HEK293 (cell line): ENCODE data around the gene ARG2.

Source experiments
- EGR2 ChIP-seq: fragments of 450-650 bp; formaldehyde crosslinking; IDR thresholded peaks from 2 replicates; pipeline ENCODE4 v1.5.1; 2016; ENCODE audit warnings: low read depth, missing biosample characterization, missing genetic modification characterization
- REPIN1 ChIP-seq: fragments of 450-650 bp; formaldehyde crosslinking; IDR thresholded peaks from 2 replicates; pipeline ENCODE4 v1.5.1; 2017; ENCODE audit warnings: missing biosample characterization, missing genetic modification characterization, low read depth
- SP2 ChIP-seq: fragments of 450-650 bp; formaldehyde crosslinking; IDR thresholded peaks from 2 replicates; pipeline ENCODE4 v1.5.1; 2016; ENCODE audit warnings: missing biosample characterization, missing genetic modification characterization
- ZBTB17 ChIP-seq: fragments of 450-650 bp; formaldehyde crosslinking; IDR thresholded peaks from 2 replicates; pipeline ENCODE4 v1.5.1; 2016; ENCODE audit warnings: missing biosample characterization, missing genetic modification characterization
- ZBTB20 ChIP-seq: fragments of 450-650 bp; formaldehyde crosslinking; IDR thresholded peaks from 2 replicates; pipeline ENCODE4 v1.5.1; 2016; ENCODE audit warnings: missing biosample characterization, missing genetic modification characterization
- ZFP37 ChIP-seq: fragments of 450-650 bp; formaldehyde crosslinking; IDR thresholded peaks from 2 replicates; pipeline ENCODE4 v1.5.1; 2016; ENCODE audit warnings: missing biosample characterization, missing genetic modification characterization
- ZIC2 ChIP-seq: fragments of 450-650 bp; formaldehyde crosslinking; IDR thresholded peaks from 2 replicates; pipeline ENCODE4 v1.5.1; 2016; ENCODE audit warnings: missing biosample characterization, missing genetic modification characterization
- ZNF221 ChIP-seq: fragments of 450-650 bp; formaldehyde crosslinking; IDR thresholded peaks from 2 replicates; pipeline ENCODE4 v1.5.1; 2017; ENCODE audit warnings: missing biosample characterization, missing genetic modification characterization, borderline replicate concordance
- ZNF223 ChIP-seq: fragments of 450-650 bp; formaldehyde crosslinking; IDR thresholded peaks from 2 replicates; pipeline ENCODE4 v1.5.1; 2016; ENCODE audit warnings: missing biosample characterization, missing genetic modification characterization
- ZNF274 ChIP-seq, 2 experiments: fragments of 200-500 bp in 1 of 2; fragments of 450-650 bp in 1 of 2; sonication (Bioruptor generic) in 1 of 2; formaldehyde crosslinking in 1 of 2; IDR thresholded peaks; 2 replicates each; pipeline versions ENCODE4 v1.5.1 to v1.6.1; 2014 to 2016; ENCODE audit warnings: borderline replicate concordance in 1 of 2, inconsistent platforms in 1 of 2, low read length in 1 of 2, missing biosample characterization in 1 of 2, missing genetic modification characterization in 1 of 2
- ZNF324 ChIP-seq: fragments of 450-650 bp; formaldehyde crosslinking; IDR thresholded peaks from 2 replicates; pipeline ENCODE4 v1.5.1; 2016; ENCODE audit warnings: missing biosample characterization, missing genetic modification characterization
- ZNF341 ChIP-seq: fragments of 450-650 bp; formaldehyde crosslinking; IDR thresholded peaks from 2 replicates; pipeline ENCODE4; 2016; ENCODE audit warnings: low read depth, missing biosample characterization, missing genetic modification characterization
- ZNF350 ChIP-seq: fragments of 450-650 bp; formaldehyde crosslinking; IDR thresholded peaks from 2 replicates; pipeline ENCODE4 v1.5.0; 2017; ENCODE audit warnings: missing biosample characterization, mild to moderate bottlenecking, missing genetic modification characterization
- ZNF433 ChIP-seq: fragments of 450-650 bp; formaldehyde crosslinking; IDR thresholded peaks from 2 replicates; pipeline ENCODE4 v1.5.1; 2016; ENCODE audit warnings: missing biosample characterization, missing genetic modification characterization, low read depth
- ZNF501 ChIP-seq: fragments of 450-650 bp; formaldehyde crosslinking; IDR thresholded peaks from 2 replicates; pipeline ENCODE4 v1.5.1; 2016; ENCODE audit warnings: missing biosample characterization, missing genetic modification characterization
- ZNF530 ChIP-seq: fragments of 450-650 bp; formaldehyde crosslinking; IDR thresholded peaks from 2 replicates; pipeline ENCODE4 v1.5.1; 2016; ENCODE audit warnings: low read depth, missing biosample characterization, missing genetic modification characterization
- ZNF548 ChIP-seq: fragments of 450-650 bp; formaldehyde crosslinking; IDR thresholded peaks from 2 replicates; pipeline ENCODE4 v1.5.1; 2016; ENCODE audit warnings: missing biosample characterization, missing genetic modification characterization
- ZNF555 ChIP-seq: fragments of 450-650 bp; formaldehyde crosslinking; conservative IDR thresholded peaks from 2 replicates; pipeline ENCODE4 v1.5.1; 2017; ENCODE audit warnings: missing biosample characterization, mild to moderate bottlenecking, missing genetic modification characterization, inconsistent platforms
- ZNF621 ChIP-seq: fragments of 450-650 bp; formaldehyde crosslinking; IDR thresholded peaks from 2 replicates; pipeline ENCODE4 v1.5.1; 2017; ENCODE audit warnings: missing biosample characterization, missing genetic modification characterization
- ZNF626 ChIP-seq: fragments of 450-650 bp; sonication (Bioruptor Pico); formaldehyde crosslinking; IDR thresholded peaks from 2 replicates; pipeline ENCODE4 v1.5.1; 2018; ENCODE audit warnings: missing biosample characterization, missing genetic modification characterization, inconsistent platforms
- ZNF654 ChIP-seq: fragments of 450-650 bp; formaldehyde crosslinking; IDR thresholded peaks from 2 replicates; pipeline ENCODE4 v1.5.1; 2016; ENCODE audit warnings: low read depth, missing biosample characterization, missing genetic modification characterization
- ZNF76 ChIP-seq: fragments of 450-650 bp; formaldehyde crosslinking; IDR thresholded peaks from 2 replicates; pipeline ENCODE4; 2016; ENCODE audit warnings: low read depth, missing biosample characterization, missing genetic modification characterization, borderline replicate concordance
- ZNF785 ChIP-seq: fragments of 450-650 bp; formaldehyde crosslinking; IDR thresholded peaks from 2 replicates; pipeline ENCODE4 v1.5.1; 2016; ENCODE audit warnings: missing biosample characterization, missing genetic modification characterization
- TF ChIP-seq, protein P1 (sequence below): fragments of 450-650 bp; formaldehyde crosslinking; IDR thresholded peaks from 2 replicates; pipeline ENCODE4 v1.5.1; 2016; ENCODE audit warnings: missing biosample characterization, missing genetic modification characterization
- TF ChIP-seq, protein P2 (sequence below): fragments of 450-650 bp; formaldehyde crosslinking; IDR thresholded peaks from 2 replicates; pipeline ENCODE4 v1.5.1; 2016; ENCODE audit warnings: missing biosample characterization, missing genetic modification characterization
- TF ChIP-seq, protein P3 (sequence below): fragments of 450-650 bp; formaldehyde crosslinking; IDR thresholded peaks from 2 replicates; pipeline ENCODE4 v1.5.1; 2016; ENCODE audit warnings: missing biosample characterization, missing genetic modification characterization
- TF ChIP-seq, protein P4 (sequence below): fragments of 450-650 bp; formaldehyde crosslinking; IDR thresholded peaks from 2 replicates; pipeline ENCODE4 v1.5.1; 2016; ENCODE audit warnings: missing biosample characterization, missing genetic modification characterization

ARG2 gene

DNA sequence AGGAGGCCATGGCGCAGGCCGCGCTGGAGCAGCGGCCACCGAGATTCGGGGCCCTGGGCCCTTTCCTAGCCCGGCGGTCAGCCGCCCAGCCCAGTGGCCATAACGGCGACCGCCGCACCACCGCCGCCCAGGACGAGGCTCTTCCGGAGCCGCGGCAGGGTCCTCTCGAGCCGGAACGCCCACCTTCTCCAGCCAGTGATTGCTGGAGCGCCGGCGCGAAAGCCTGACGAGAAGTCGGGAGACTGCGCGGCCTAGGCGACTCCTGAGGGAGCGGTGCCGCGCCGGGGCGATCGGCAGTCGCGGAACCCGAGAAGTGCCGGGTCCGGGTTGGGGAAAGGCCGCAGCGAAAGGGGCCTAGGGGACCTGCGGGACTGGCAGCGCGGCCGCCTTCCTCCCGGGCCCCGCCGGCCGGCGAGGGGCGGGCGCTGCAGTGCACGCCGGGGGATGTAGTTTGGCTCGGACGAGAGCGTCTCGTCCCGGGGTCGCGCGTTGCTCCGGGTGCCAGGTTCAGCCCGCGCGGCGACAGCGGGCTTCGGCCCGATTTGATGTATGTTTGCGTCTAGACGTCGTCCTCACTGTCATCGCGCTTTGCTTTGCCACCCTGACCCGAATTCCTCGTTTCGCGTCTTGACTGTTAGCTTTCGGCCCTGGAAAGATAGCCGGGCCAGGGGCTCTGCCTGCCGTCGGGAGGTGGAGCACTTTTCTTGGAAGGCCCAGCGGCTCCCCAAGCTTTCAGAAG is 54.9 kb downstream of the ARG2 start, which contains the start of gene VTI1B (continued):
- TF ChIP-seq, protein P1, sequence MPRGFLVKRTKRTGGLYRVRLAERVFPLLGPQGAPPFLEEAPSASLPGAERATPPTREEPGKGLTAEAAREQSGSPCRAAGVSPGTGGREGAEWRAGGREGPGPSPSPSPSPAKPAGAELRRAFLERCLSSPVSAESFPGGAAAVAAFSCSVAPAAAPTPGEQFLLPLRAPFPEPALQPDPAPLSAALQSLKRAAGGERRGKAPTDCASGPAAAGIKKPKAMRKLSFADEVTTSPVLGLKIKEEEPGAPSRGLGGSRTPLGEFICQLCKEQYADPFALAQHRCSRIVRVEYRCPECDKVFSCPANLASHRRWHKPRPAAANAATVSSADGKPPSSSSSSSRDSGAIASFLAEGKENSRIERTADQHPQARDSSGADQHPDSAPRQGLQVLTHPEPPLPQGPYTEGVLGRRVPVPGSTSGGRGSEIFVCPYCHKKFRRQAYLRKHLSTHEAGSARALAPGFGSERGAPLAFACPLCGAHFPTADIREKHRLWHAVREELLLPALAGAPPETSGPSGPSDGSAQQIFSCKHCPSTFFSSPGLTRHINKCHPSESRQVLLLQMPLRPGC (tag by site-specific recombination) = 0 out of 2 replicates have a peak, but pooled peaks have one; percentile 49
- TF ChIP-seq, protein P2, sequence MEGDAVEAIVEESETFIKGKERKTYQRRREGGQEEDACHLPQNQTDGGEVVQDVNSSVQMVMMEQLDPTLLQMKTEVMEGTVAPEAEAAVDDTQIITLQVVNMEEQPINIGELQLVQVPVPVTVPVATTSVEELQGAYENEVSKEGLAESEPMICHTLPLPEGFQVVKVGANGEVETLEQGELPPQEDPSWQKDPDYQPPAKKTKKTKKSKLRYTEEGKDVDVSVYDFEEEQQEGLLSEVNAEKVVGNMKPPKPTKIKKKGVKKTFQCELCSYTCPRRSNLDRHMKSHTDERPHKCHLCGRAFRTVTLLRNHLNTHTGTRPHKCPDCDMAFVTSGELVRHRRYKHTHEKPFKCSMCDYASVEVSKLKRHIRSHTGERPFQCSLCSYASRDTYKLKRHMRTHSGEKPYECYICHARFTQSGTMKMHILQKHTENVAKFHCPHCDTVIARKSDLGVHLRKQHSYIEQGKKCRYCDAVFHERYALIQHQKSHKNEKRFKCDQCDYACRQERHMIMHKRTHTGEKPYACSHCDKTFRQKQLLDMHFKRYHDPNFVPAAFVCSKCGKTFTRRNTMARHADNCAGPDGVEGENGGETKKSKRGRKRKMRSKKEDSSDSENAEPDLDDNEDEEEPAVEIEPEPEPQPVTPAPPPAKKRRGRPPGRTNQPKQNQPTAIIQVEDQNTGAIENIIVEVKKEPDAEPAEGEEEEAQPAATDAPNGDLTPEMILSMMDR (tag by site-specific recombination) = peak; percentile 67
- TF ChIP-seq, protein P3, sequence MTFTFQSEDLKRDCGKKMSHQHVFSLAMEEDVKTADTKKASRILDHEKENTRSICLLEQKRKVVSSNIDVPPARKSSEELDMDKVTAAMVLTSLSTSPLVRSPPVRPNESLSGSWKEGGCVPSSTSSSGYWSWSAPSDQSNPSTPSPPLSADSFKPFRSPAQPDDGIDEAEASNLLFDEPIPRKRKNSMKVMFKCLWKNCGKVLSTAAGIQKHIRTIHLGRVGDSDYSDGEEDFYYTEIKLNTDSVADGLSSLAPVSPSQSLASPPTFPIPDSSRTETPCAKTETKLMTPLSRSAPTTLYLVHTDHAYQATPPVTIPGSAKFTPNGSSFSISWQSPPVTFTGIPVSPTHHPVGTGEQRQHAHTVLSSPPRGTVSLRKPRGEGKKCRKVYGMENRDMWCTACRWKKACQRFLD (tag by site-specific recombination) = peak; percentile 98
- TF ChIP-seq, protein P4, sequence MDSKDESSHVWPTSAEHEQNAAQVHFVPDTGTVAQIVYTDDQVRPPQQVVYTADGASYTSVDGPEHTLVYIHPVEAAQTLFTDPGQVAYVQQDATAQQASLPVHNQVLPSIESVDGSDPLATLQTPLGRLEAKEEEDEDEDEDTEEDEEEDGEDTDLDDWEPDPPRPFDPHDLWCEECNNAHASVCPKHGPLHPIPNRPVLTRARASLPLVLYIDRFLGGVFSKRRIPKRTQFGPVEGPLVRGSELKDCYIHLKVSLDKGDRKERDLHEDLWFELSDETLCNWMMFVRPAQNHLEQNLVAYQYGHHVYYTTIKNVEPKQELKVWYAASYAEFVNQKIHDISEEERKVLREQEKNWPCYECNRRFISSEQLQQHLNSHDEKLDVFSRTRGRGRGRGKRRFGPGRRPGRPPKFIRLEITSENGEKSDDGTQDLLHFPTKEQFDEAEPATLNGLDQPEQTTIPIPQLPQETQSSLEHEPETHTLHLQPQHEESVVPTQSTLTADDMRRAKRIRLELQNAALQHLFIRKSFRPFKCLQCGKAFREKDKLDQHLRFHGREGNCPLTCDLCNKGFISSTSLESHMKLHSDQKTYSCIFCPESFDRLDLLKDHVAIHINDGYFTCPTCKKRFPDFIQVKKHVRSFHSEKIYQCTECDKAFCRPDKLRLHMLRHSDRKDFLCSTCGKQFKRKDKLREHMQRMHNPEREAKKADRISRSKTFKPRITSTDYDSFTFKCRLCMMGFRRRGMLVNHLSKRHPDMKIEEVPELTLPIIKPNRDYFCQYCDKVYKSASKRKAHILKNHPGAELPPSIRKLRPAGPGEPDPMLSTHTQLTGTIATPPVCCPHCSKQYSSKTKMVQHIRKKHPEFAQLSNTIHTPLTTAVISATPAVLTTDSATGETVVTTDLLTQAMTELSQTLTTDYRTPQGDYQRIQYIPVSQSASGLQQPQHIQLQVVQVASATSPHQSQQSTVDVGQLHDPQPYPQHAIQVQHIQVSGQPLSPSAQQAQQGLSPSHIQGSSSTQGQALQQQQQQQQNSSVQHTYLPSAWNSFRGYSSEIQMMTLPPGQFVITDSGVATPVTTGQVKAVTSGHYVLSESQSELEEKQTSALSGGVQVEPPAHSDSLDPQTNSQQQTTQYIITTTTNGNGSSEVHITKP (tag by site-specific recombination) = peak; percentile 9; the same call in 1 of the 2 replicates
- TF ChIP-seq ZBTB17 (peak; percentile 78; the same call in 1 of the 2 replicates), ZNF501 (peak; percentile 35; the same call in 1 of the 2 replicates), REPIN1 (tag by site-specific recombination) (no peak), ZNF785 (tag by site-specific recombination) (no peak), ZNF433 (no peak), ZNF341 (peak; percentile 56), ZNF548 (tag by site-specific recombination) (no peak), ZNF654 (tag by site-specific recombination) (no peak), EGR2 (tag by site-specific recombination) (peak; percentile 64; the same call in 1 of the 2 replicates), ZNF274 (IDR thresholded peaks at IDR 0.05; ENCODE audit: low read length) (no peak), ZNF274 (tag by site-specific recombination; IDR thresholded peaks at IDR 0.05; ENCODE audit: borderline replicate concordance) (no peak), ZNF221 (tag by site-specific recombination) (no peak), ZNF324 (peak; percentile 45; the same call in 1 of the 2 replicates), ZFP37 (tag by site-specific recombination) (peak; percentile 10; the same call in 1 of the 2 replicates), ZNF223 (tag by site-specific recombination) (no peak), ZNF530 (tag by site-specific recombination) (no peak), ZIC2 (tag by site-specific recombination) (no peak), ZNF555 (tag by site-specific recombination) (no peak), ZNF76 (tag by site-specific recombination) (peak; percentile 89), ZNF621 (tag by site-specific recombination) (no peak), ZBTB20 (tag by site-specific recombination) (peak; percentile 97), ZNF626 (tag by site-specific recombination) (no peak), ZNF350 (tag by site-specific recombination) (no peak), SP2 (tag by site-specific recombination) (peak; percentile 61)
- TF ChIP-seq, all 188 proteins: peak for 34
